HG03095 (cell line): ENCODE measurements around the gene PDGFC.
"Not testable (repeated sequence)": the region's sequence is repeated elsewhere in the genome, so short reads cannot be mapped to it uniquely, and the experiment has no call there.

ENCODE experiments used
- ATAC-seq: cut with Tn5 transposase; IDR thresholded peaks from one replicate; pipeline ENCODE4 v1.9.1; 2021; ENCODE audit warnings: moderate library complexity; ENCODE audit not compliant: unreplicated experiment

The PDGFC gene

DNA sequence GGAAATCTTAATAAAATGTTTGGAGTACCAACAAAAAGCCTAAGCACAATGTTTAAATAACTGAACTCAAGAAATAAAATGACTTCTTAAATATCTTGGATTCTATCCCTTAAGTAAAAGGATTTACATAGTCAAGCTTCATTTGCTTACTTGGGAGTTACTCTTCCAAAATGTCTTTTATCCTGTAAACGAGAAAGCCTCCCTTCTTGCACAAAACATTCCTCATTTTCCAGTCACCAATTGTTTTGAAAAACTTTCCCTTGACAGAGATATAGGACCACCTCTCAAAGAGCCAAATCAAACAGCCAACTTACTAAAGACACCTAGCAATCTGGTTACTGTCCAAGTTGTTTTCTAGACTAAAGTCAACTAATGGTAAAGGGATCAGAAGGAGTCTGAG is 18.6 kb downstream of the PDGFC start:
- ATAC-seq: no peak

DNA sequence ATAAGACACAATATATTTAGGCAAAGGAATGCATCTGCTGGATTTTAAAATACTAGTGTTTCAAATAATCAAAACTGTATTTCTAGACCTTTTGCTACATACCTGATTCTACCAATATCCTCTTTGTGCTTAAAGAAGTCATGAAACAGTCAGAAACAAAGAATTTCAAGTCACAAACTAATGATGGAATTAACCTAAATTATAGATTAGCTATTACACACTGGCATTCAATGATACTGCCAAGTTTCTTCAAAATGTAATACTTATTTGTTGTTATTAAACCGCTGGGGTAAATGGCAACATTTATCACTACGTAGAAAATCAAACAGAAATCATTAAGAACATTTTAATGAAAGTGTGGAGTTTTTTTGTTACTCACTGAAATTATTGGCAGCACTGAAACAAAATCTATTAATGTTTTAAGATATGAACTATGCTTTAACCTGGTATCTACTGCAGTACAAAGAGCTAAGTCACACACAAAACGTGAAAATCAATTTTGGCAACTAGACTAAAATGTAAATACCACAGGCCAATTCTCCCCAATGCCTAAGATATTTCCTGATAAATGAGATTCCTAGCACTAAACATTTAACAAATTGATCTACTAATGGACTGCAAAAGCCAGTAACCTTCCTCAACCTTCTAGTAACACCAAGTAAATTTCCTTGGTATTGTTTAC is 19.4 kb downstream of the PDGFC start:
- ATAC-seq: no peak

DNA sequence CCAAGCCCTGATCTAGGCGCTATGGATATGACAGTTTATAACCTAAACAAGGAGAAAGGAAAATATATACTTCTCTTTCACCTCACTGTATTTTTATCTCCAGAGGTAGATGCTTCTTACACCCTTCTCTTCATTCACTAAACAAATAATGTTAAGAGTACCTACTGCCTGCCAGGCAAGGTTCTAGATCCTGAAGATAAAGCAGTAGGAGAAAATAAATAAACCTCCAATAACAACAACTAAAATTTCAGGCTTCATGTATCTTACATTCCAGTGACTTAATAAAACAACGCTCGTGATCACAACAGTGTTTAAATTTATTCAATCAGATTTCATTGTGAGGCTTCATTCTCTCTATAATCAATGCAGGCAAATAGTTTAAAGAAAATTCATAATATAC is 20.7 kb downstream of the PDGFC start:
- no peak for ATAC-seq

DNA sequence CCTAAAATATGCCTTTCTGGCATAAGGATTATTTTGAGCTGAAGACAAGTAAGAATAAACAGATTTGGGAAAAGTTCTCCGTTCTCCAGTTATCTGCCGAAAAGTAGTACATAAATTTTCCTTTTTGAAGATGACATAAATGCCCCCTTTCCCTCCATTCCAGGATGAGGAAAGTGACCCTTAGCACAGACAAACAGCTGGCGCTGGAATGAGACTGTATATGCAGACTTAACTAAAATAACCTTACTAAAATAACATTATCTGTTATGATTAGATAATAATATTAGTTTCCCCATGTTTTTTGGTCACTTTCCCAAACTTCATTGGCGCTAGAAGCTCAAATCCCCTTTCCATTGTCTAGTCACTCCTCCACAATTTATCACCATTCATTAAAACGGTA is 21.5 kb downstream of the PDGFC start:
- ATAC-seq: no peak

DNA sequence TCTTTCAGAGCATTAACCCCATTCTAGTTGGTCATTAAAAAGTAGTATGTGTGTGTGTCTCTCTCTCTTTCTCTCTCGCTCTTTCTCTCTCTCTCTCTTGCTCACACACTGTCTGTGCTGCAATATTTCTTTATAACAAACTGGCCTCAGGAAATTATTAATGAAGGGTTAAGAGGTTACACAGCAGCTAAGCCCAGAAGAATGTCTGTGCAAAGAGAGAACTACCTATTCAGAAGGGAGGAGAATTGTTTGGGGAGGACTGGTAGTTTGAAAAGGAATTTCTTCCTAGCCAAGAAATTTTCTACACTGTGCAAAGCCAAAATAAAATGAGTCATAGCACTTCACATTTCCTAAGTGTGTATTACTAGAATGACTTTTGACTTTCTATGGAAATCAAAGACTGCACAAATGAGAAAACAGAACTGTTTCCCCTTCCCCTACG is 22.2 kb downstream of the PDGFC start:
- ATAC-seq: no peak

DNA sequence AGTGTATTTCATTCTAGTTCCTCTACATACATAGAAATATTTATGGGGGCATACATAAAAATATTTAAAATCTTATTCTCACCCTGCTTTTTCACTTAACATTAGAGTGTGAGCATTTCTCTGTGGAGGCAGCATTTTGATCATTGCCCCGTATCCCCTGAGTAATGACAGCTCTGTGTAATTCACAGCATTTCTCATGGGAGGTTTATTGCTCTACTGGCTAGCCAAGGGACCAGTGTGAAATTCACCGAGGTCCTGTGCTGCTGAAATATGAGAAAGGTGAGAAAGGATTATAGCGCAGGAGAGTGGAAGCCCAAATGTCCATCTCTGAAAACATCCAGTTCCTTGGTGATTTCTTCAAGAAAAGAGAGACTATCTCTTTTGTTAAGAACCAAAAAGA is 22.9 kb downstream of the PDGFC start:
- ATAC-seq: no peak

DNA sequence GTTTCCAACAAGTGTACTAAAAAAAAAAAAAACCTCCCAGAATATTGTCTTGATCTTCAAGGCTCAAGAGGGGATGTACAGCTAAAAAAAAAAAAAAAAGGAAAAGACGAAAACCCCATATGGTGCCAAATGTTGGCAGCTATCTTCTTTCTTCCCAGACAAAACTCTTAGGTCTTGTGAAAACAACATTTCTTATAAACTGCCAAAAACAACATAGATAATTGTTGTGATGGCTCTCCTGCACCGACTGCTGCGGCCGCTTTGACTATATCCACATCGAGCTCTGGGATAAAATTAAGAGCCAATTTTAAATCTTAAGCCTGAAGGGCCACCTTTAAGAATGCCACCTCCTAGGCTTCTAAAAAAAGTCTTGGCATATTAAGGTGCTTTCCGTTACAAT is 23.5 kb downstream of the PDGFC start:
- ATAC-seq: no peak

DNA sequence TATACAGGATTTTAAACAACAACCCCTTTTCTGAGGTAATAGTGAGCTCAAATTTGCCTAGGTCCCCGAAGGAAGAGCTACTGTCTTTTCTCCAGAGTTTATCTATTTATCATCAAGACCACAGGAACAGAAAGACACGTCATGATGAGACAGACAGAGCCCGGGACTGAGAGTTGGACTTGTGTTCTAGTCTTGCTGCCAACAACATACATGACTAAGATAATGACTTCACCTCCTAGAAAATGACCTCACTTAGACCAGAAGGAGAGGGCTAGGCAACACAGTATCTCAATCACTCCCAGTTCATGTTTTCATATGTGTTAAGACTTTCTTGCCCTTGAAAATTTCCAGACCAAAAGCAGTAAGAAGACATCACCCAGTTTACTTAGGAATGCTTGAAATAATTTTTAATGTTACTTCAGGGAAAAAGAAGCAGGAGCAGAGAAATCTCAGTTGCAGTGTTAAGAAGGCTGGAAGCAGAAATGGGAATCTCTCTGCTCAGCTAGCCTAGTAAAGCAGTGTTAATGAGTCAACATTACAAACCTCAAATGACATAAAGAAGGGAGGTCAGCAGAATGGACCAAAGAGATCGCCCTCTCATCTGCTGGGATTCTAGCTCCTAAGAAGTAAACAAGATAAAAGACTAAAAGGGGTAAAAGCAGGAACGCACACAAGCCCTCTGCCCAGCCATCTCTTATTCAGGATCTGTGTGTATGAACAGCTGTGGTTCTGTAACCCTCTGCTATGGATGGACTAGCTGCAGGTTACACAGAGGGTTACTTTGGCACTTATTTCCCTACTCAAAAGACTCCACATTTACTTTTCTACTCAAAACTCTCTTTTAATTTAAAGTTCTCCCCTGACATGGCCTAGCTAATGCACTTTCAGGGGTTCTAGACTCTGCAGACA is 24.8 kb downstream of the PDGFC start:
- ATAC-seq: no peak

DNA sequence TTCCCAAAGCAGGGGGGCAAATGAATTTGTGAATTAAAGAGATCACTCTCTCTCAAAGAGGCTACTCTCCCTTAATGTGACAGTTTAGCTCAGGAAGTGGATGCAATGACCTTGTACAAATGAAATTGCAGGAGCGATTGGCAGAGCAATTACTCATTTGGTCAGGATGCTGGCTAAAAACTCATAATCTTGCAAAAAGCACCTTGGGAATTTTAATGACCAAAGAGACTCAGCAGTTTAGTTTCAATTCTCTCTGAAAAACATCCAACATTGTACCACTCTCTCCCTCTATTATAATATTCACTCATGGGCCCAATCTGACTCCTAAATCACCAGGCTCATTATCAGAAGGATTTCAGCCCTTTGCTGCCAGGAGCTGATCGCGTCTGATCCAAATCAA is 26.1 kb downstream of the PDGFC start:
- no peak for ATAC-seq

DNA sequence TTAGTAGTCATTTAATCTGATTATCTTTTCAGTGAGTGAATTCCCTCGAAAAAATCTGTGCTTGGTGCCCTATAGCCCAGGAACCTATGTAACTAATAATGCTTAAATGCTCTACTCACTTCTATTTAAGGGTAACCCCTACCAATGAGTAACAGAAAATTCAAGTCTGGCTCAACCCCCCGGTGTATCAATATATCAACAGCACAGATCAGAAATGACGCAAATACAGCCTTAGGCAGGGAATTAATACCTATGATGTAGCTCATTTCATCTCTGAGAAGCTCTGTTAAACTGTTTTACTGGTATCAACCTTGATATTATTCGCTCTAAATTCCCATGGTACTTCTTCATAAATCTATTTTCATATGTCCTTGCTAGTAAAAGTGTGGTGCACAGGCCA is 28.6 kb downstream of the PDGFC start:
- ATAC-seq: no peak

DNA sequence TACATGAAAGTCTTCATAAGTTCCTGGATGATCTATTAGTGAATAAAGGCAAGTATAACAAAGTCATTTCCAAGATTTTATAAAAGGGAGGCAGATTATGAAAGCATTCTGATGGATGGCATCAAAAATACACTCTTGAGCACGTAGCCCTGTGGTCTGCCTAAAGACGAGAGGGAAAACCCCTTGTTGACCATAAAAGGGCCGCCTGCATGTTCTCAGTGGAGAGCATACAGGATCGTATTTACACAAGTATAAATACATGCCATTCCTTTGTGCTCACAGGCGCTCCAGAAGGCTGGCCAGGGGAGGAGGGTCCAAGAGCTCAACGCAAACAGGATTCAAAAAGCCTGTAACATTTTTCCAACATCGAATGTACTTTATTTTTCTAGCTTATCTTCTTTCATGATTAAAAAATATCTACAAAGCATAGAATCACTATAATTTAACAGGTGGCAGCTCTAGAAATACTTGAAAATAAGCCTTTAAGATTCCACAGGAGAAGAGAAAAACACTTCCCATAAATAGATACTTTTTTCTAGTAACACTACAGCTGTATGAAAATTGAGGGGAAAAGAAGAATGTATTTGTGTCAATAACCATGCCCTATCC is 29.6 kb downstream of the PDGFC start:
- ATAC-seq: no peak

DNA sequence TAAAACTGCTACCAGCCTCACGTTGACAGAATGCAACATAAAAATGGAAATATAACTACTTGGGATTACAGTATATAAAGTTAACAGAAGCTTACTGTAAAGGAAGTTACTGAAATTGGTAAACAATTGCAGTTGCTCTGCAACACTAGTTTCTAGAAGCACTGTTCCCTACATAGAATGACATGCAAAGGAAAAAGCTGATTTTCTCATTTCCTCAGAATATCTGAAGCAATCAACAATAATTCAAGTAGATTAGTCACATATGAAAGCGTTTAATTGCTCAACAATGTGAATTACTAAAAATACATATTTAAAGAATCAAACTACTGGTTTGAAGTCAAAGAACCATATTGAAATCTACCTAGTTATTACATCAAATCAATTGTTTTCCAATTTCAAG is 31.8 kb downstream of the PDGFC start:
- ATAC-seq: no peak

DNA sequence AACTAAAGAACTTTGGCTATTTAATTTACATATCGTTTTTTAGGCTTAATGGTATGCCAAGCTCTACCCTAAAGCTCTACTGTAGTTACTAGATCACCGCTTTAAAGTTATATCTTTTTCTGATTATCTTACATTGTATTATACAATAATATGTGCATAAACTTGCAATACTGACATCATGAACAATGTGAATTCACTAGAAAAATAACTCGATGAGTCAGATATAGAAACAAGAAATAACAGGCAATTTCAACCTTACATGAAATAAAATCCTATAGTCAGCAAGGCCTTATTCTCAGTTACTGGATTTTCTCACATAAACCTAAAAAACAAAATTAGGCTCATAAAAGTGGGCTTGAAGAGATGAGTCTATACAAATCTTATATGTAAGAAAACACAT is 32.5 kb downstream of the PDGFC start:
- ATAC-seq: no peak

DNA sequence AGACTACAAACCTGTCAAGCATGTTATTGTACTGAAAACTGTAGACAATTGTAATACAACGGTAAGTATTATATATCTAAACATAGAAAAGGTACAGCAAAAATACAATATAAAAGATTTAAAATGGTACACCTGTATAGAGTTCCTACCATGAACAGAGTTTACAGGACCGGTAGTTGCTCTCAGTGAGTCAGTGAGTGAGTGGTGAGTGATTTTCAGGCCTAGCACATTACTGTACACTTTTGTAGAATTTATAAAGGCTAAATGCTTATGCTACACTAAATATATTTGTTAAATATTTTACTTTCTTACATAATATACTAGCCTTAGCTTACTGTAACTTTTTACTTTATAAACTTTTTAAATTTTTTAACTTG is 37.4 kb downstream of the PDGFC start:
- no peak for ATAC-seq

DNA sequence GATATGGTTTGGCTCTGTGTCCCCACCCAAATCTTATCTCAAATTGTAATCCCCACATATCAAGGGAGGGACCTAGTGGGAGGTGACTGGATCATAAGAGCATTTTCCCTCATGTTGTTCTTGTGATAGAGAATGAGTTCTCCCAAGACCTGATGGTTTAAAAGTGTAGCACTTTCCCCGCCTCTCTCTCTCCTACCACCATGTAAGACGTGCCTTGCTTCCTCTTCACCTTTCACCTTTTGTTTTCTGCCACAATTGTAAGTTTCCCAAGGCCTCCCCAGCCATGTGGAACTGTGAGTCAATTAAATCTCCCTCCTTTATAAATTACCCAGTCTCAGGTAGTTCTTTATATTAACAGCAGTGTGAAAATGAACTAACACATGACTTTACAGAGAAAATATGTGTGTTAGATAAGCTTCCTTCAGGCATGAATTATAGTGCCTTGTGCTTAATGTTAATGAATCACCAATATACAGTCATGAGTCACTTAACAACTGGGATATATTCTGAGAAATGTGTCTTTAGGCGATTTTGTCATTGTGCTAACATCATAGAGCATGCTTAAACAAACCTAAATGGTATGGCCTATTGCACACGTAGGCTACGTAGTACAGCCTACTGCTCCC is 37.9 kb downstream of the PDGFC start:
- ATAC-seq: no peak

DNA sequence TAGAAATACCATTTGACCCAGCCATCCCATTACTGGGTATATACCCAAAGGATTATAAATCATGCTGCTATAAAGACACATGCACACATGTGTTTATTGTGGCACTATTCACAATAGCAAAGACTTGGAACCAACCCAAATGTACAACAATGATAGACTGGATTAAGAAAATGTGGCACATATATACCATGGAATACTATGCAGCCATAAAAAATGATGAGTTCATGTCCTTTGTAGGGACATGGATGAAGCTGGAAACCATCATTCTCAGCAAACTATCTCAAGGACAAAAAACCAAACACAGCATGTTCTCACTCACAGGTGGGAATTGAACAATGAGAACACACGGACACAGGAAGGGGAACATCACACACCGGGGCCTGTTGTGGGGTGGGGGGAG is 39.2 kb downstream of the PDGFC start:
- ATAC-seq: not testable (repeated sequence)

DNA sequence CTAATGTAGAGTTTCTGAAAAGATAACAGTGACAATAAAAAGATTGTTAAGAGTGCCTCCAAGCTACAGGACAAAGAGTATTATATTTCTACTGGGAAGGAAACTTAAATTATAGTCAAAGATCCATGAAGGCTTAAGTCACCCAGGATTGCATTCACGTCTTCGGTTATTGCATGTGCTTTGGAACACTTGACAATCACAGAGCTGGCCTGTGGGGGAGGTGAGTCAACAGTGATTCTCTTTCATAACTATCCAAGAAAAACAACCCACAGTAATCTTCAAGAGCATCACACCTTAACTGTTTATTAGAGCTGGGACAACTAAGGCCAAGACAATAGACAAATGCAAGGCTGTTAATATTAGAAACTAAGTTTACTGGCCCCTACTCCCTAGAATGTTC is 40.3 kb downstream of the PDGFC start:
- ATAC-seq: no peak

DNA sequence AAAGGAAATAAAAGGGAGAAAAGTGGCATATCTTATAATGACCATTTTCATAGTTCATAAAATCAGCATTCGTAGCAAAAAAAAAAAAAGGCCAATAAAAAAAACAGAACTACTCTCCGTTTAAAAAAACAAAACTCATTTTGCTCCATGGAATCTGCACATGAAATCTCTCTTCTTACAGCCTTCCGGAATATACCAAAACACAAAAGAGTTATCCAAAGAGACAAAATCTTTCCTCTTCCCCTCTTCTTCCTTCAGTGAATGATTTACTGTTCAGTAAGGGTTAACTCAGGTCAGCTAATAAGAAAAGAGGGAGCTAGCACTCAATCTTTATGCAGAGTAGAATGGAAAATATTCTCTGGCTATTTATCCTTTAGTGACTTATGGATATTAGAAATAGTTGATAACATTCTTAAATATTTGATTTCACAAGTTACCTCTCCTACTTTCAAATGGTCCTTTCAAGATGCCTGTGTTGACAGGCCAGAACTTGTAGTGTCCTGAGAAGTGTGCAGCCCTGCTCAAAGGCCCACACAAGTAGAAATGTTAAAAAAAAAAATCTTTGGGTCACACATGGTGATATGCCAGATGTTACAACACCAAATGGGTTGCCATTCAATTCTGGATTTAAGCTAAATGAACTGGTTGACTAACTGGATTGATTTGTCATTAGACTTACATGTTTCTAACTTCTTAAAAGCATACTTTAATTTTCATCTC is 42.1 kb downstream of the PDGFC start:
- no peak for ATAC-seq

DNA sequence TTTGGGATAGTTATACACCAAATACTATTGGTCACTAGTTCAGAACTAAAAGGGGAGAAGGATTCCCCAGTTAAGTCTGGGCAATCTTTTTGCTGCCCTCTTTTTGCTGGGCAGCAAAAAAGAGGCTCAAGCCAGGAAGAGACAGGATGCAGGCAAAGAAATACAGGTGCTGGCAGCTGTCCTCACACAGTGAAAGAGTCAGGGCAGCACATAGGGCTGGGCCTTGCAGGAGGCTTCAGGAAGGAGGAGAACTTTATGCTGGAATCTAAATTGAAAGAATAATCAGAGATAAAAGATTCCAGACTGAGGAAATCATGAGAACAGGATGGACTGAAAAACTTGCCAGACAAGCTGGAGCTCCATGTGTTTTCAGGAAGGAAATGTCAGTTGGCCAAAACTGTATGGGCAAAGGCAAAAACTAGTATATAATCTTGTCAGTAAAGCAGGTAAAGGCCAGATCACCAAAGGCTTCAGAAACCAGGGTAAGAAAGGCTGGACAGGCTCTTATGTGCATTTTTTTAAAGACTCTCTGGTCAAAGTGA is 46.8 kb downstream of the PDGFC start:
- no peak for ATAC-seq

DNA sequence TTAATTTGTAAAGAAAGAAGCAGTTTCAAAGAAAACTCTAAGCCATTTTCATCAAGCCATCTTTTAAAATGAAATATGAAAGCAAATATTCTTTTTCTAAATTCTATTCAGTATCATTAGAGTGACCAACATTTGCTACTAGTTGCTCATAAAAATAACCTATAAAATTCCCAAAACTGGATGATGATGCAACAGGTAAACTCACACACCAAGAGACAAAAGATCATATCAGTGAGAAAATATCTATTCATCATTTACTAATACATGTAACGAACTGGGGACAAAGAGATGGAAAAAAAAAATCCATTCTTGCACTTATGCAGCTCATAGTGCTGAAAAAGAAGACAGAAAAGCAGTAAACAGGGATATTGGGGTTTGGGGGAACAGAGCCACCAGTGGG is 48.1 kb downstream of the PDGFC start:
- no peak for ATAC-seq

DNA sequence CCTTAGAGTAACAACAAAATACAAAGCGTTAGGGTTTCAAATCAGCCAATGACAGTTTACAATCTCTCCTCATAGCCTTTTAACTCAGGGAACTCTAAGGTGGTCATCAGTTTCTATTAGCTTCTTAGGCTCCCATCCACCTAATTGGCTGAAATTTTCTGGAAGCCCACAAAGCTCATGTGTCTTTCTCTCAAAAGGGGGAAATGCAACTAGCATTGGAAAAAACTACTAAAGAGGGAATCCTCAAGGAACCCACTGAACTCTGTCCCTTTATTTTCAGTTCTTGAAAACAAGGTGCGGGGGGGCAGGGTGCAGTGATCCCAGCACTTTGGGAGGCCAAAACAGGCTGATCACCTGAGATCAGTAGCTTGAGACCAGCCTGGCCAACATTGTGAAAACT is 56.4 kb downstream of the PDGFC start:
- ATAC-seq: no peak
